ENCODE results near the gene TAPT1.
"Not testable (repeated sequence)": the region's sequence is repeated elsewhere in the genome, so short reads cannot be mapped to it uniquely, and the experiment has no call there.

The TAPT1 gene

GRCh38 chr4:16225863-16226815 is at the start of gene TAPT1:
TAPT1 (minus strand) TSS chr4:16226471; CDS start chr4:16226457, 14 bp downstream.
- peak; percentile 51 to 77 for DNase-seq (ENCODE audit: low read depth in 2 of 2)

- DNase-seq (ENCODE audit: low read depth in 2 of 2): no peak
These were observed 45.1 kb upstream of the TAPT1 start for GRCh38 chr4:16271411-16271810.

- DNase-seq (ENCODE audit: low read depth in 2 of 2): no peak
These were observed 44.4 kb upstream of the TAPT1 start for GRCh38 chr4:16270454-16271328.

- DNase-seq (ENCODE audit: low read depth in 2 of 2): not testable (repeated sequence)
These were observed 43.6 kb upstream of the TAPT1 start for GRCh38 chr4:16269742-16270453.

- no peak for DNase-seq (ENCODE audit: low read depth in 2 of 2)
These were observed 43.0 kb upstream of the TAPT1 start for GRCh38 chr4:16269240-16269639.

- no peak for DNase-seq (ENCODE audit: low read depth in 2 of 2)
These were observed 42.0 kb upstream of the TAPT1 start for GRCh38 chr4:16268290-16268689.

GRCh38 chr4:16267639-16268038 is 41.4 kb upstream of the TAPT1 start:
- DNase-seq (ENCODE audit: low read depth in 2 of 2): no peak

GRCh38 chr4:16265820-16266219 is 39.5 kb upstream of the TAPT1 start:
- DNase-seq (ENCODE audit: low read depth in 2 of 2): no peak

GRCh38 chr4:16264798-16265197 is 38.5 kb upstream of the TAPT1 start:
- DNase-seq (ENCODE audit: low read depth in 2 of 2): no peak

GRCh38 chr4:16263056-16263455 is 36.8 kb upstream of the TAPT1 start:
- DNase-seq (ENCODE audit: low read depth in 2 of 2): no peak

- no peak for DNase-seq (ENCODE audit: low read depth in 2 of 2)
These were observed 35.9 kb upstream of the TAPT1 start for GRCh38 chr4:16262188-16262587.

GRCh38 chr4:16261313-16261878 is 35.1 kb upstream of the TAPT1 start:
- no peak for DNase-seq (ENCODE audit: low read depth in 2 of 2)

GRCh38 chr4:16259889-16260246 is 33.6 kb upstream of the TAPT1 start:
- DNase-seq (ENCODE audit: low read depth in 2 of 2): peak; percentile 19 to 29

- no peak for DNase-seq (ENCODE audit: low read depth in 2 of 2)
These were observed 33.1 kb upstream of the TAPT1 start for GRCh38 chr4:16259241-16259888.

GRCh38 chr4:16257611-16258010 is 31.3 kb upstream of the TAPT1 start:
- no peak for DNase-seq (ENCODE audit: low read depth in 2 of 2)

GRCh38 chr4:16256343-16256742 is 30.1 kb upstream of the TAPT1 start:
- no peak for DNase-seq (ENCODE audit: low read depth in 2 of 2)

- no peak for DNase-seq (ENCODE audit: low read depth in 2 of 2)
These were observed 29.5 kb upstream of the TAPT1 start for GRCh38 chr4:16255730-16256129.

- no peak for DNase-seq (ENCODE audit: low read depth in 2 of 2)
These were observed 27.1 kb upstream of the TAPT1 start for GRCh38 chr4:16253127-16253960.

- DNase-seq (ENCODE audit: low read depth in 2 of 2): no peak
These were observed 24.5 kb upstream of the TAPT1 start for GRCh38 chr4:16250661-16251365.

GRCh38 chr4:16248605-16249004 is 22.3 kb upstream of the TAPT1 start:
- DNase-seq (ENCODE audit: low read depth in 2 of 2): no peak
